HG02588 (cell line): ENCODE measurements around the gene PRMT2.

Source experiments
- ATAC-seq: cut with Tn5 transposase; IDR thresholded peaks from one replicate; pipeline ENCODE4 v1.9.1; 2021; ENCODE audit warnings: mild to moderate bottlenecking, moderate library complexity; ENCODE audit not compliant: unreplicated experiment

The PRMT2 gene

DNA sequence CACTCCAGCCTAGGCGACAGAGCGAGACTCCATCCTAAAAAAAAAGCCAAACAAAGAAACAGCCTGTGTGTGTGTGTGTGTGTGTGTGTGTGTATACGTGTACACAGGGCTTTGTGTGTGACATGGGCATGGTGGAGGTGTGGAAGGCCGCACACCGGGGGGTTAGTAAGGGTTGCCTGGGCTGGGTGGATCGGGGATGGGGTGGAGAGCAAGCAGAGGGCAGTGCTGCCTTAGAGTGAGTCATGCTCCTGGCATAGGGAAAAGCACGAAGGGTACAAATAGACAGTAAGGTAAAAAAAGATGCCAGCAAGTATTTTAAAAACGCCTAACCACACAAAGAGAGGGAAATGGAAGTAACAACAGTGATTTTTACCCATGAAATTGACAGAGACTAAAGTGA lies 6.2 kb downstream of the PRMT2 start:
- ATAC-seq: no peak

DNA sequence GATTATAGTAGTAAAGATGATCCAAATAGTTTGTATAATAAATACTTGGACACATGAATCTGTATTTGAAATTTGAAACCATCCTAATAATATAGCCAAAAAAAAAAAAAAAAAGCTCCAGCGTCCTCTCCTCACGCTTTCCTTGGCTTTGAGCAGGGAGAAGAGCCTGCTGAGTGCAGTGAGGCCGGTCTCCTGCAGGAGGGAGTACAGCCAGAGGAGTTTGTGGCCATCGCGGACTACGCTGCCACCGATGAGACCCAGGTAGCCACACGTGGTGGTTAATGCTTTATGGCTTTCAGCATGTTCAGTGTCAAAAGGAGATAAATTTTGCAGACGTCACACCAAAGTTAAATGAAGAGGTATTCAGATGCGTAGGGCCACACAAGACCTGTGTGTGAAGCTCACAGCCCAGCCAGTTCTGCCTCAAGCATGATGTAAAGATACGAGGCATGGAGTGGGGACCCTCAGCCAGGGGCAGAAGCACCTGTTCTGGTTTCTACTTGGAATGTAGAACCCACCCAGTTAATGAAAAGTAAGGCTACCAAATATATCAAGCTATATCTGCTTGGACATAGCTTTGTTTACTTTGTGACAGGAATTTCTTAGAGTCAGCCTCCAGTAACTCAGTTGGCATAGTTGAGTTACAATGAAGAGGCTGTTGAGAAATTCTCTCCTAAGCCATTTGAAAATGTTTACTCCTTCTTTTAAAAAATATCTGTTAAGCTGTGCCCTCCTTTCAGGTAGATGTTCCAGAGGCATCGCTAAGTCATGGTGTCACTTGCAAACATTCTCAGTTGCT lies 8.1 kb downstream of the PRMT2 start:
- no peak for ATAC-seq

DNA sequence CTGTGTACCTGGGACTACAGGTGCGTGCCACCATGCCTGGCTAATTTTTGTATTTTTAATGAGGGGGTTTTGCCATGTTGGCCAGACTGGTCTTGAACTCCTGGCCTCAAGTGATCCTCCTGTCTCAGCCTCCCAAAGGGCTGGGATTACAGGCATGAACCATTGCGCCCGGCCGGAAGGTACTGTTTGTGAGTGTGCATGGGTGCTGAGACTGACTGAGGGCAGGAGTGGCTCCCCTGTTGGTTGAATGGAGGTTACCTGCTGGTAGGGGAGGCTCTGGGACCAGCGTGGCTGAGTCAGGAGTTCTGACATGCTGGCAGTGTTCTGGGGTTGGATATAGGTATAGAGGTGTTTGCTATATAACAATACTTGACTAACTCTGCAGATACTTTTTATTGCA lies 10.4 kb downstream of the PRMT2 start:
- no peak for ATAC-seq

DNA sequence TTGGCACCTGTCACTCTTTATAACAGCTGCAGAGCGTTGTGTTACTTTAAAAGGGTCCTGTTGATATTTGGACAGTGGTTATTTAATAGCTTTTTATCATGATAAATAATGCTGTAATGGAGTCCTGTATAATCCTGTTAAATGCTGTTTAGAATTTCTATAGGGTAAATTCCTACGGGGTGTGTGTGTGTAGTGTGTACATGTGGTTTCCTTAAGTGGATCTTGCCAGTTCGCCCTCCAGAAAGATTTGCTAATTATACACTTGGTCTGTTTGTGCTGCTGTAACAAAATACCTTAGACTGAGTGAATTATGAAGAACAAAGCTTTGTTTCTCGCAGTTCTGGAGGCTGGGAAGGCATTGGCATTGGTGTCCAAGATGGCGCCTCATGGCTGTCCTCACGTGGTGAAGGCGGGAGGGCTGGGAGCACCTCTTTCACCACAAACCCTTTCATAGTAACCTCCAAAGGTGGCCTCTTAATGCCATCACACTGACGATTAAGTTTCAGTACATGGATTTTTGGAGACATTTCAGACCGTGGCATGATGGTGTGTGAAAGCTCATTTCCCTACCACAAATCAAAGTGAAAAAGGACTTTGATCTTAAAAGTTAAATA lies 11.2 kb downstream of the PRMT2 start:
- ATAC-seq: no peak

DNA sequence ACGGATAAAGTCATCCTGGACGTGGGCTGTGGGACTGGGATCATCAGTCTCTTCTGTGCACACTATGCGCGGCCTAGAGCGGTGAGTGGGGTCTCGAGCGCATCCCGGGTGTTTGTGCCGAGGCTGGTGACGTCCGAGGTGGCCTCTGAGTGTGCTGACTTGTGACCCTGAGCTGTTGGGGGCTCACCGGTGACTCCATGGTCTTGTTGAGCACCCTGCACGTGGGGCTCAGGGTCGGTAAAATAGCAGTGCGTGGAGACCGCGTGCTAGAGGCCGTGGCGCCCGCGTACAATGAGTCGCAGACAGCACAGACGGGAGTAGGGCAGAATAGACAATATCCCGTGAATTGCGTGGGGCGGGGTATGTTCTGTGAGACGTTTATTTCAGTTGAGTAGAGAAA lies 13.1 kb downstream of the PRMT2 start:
- no peak for ATAC-seq

DNA sequence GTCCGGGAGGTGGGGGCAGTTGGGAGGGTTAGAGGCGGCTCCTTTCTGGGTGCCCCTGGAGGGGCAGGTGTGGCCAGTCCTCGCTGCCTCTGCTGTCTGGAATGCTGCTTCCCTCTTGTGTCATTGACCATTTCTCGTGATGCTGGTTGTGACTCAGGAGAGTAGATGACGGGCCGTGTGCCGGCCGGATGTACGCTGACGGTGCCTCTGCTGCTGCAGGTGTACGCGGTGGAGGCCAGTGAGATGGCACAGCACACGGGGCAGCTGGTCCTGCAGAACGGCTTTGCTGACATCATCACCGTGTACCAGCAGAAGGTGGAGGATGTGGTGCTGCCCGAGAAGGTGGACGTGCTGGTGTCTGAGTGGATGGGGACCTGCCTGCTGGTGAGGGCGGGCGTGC lies 13.9 kb downstream of the PRMT2 start:
- no peak for ATAC-seq

DNA sequence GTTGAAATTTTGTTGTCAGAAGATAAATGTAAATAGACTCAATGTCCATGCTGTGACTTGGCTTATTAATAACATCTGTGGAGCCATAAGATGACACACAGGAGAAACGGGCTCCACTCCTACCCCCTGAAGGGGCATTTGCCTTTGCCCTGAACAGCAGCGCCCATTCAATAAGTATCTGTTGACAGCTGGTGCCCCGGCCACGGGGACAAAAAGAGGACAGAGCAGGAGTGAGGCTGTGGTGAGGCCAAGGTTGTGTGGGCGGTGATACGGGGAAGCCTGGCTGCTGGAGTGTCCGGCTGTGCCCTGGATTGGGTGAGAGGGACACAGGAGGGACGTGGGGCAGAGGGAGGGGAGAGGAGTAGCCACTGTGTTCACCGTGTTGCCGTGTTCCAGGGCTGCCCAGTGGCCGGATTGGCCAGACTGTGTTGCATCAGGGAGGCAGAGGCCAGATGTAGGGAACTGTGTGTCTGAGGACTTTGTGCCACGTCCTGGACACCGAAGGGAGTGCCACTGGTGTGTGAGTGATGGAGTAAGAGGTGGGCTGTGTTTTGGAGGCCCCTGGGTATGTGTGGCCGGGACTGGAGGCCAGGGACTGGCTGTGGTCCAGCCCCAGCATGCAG lies 15.1 kb downstream of the PRMT2 start:
- no peak for ATAC-seq

DNA sequence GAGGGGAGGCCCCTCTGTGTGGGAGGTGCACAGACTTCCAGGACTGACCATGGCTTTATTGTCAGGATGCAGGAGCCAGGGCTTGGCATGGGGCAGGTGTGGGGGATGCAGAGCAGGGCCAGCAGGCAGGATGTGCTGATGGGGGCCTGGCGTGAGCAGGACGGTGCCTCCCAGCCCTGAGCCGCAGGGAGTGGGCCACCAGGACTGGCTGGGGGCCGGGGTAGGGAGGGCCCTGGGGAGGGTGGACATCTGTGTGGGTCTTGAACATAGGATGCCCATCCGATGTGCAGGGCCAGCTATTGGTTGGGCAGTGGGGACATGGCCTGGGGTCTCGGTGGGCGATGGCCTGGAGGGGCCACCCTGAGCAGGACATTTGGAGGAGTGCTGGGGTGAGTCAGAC lies 15.6 kb downstream of the PRMT2 start:
- no peak for ATAC-seq

DNA sequence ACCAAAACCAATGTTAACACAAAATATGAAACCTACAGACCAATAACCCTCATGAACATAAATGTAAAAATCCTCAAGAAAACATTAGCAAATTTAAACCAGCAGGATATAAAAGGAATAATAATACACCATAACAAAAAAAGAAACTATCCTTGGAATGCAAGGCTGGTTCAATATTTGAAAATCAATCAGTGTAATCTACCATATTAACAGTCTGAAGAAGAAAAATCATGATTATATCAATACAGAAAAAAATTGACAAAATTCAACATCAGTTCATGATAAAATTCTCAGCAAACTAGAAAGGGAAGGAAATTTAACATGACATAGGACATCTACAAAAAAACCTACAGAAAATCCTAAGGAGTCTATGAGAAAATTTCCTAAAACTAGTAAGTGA lies 19.8 kb downstream of the PRMT2 start:
- ATAC-seq: no peak

DNA sequence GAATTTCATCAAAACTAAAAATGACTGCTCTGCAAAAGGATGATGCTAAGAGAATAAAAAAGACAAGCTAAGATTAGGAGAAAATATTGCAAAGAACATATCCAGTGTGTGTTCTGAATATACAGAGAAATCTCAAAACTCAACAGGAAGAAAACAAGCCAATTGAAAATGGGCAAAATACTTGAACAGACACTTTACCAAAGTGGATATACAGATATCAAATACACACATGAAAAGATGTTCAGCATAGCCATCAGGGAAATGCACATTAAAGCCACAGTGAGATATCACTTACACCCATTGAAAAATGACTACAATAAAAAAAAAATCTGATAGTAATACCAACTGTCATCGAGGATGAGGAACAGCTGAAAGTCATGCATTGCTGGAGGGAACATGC lies 21.3 kb downstream of the PRMT2 start:
- ATAC-seq: no peak

DNA sequence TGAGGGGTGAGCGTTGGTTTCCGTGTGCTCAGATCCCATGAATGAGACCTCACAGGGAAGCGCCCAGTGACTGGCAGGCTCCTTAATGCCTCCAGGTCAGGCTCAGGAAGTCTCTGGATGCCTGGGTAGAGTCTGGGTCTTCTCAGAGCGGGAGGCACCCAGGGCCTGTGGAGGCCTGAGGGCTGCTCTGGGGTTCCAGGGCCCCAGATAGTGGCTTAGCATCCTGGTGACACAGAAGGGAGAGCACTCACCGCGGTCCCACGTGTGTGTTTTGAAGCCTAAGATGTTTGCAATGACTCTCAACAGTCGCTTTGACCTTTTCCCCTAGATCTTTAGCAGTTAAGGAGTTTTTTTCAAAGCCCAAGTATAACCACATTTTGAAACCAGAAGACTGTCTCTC lies 25.0 kb downstream of the PRMT2 start:
- no peak for ATAC-seq

DNA sequence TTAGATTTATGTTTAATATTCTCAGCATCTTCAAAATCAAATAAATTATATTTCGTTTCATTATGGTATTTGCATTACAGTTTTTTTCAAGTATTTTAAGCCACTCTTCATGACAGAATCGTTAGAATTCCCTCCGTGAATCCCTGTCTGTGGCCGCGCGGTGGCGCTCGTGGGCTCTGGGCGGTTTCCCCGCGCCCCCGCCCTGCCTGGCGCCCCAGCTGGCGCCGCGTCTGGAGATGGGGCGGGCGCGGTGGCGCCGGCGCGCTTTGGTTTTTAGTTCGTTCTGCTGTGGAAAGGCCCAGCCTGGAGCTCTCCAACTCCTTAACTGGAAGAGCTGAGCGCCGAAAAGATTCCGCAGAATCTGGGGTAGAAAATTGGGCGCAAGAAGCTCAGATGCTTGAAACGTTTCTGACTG lies 25.7 kb downstream of the PRMT2 start:
- ATAC-seq: no peak

DNA sequence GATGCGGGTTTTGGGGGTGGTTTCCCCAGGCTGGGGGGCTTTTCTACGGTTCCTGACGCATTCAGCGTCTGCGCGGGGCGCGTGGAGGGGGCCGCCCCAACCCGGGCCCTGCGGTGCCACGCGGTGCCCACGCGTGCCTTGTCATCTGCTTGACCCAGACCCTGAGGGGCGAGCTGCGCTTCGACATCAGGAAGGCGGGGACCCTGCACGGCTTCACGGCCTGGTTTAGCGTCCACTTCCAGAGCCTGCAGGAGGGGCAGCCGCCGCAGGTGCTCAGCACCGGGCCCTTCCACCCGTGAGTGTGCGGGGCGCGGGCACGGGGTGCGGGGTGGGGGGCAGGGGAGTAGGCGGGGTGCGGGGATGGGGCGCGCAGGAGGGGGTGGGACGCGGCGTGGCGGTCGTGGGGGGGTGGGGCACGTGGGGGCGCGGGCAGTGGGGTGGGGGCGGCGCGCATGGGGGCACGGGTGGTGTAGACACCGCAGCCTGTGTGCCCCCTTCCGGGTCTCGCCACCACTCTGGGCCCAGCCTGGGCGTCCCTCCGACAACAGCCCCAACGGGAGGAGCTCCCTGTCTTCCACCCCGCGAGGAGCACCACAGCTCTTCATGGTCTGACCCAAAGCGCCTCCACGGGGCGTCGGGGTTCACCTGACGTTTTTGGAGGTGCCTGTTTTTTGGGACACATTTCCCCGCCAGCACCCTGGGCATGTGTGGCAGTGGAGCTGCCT lies 26.3 kb downstream of the PRMT2 start:
- ATAC-seq: no peak

DNA sequence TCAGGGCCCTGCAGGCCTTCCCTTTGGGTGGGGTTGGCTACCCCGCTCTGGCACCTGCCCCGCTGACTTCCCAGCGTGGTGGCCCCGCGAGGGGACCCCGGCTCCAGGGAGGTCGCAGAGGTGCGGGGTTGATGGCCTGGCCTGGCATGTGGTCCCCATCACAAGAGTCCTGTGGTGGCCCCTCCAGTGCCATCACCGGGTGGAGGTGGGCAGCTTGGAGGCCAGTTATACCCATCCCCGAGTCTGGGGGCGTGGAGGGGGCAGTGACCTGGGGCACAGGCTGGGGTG lies 26.8 kb downstream of the PRMT2 start:
- no peak for ATAC-seq

DNA sequence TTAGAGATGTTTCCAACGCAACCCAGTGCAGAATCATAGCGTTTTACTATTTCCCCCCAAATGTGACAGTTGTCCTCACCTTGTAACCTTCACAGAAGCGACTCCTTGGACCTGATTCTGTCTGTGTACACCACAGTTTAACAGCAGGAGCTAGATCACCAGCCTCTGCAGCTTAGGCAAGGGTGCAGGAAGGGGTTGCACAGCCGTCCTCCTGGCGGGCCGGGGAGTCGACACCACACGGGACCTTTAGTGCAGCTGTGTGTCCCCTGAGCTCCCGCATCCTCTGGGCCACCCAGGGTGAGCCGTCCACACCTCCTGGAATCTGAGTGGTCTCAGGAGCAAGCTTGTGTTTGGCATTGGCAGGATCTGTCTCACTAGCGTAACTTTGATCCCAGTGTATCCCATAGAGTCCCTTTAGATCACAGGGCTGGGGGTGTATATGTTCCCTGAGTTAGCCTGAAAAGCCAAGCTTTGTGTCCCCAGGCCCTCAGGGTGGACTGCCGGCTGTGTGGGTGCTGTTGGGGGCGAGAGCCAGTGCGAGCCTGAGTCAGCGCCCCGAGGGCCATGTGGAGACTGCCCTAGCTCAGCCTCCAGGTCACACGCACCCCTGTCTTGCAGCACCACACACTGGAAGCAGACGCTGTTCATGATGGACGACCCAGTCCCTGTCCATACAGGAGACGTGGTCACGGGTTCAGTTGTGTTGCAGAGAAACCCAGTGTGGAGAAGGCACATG lies 27.5 kb downstream of the PRMT2 start:
- no peak for ATAC-seq

DNA sequence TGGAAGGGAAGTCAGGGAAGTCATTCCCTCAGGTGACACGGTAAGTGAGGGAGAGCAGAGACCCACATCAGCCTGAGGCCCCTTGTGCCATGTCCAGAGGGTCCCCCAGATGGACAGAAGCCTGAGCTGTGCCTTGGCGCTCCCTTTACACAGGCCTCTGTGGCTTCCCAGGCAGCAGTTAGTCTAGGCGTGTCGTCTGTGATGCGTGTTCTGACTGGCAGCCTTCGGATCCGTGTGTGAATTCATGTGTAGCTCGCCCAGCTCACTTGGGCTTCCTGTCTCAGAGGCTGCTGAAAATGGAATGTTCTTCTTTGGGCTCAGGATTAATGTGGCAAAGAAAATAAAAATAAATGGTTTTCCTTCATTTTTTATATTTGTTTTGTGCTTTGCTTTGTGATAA lies 28.3 kb downstream of the PRMT2 start:
- no peak for ATAC-seq

DNA sequence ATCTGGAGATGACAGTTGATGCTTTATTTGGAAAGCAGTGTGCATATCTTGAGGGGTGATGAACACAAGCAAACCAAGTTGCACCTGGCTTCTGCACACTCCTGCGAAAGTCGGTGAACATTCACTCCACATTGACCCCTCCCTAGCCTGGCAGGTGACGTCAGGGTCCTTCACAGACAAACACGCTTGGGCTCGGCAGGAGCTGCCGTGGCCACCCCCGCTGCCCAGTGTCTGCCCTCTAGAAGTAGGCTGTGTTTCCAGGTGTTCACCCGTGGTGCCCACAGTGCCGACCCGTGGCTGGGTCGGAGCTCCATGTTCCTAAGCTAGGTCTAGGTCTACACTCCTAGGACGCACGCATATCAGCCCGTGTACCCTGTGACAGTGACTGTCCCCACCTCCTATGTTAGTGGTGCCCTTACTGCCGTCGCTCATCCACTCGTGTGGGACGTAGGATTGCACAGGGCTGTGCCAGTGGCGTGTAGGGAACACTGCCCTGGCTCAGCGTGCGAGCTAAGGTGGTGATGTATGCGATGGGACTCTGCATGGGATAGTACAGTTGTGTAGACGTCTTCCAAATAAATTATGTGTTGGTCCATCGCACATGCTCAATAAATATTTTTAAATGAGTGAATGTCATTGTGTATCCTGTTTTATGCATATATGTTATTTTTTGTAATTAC lies 29.0 kb downstream of the PRMT2 start:
- ATAC-seq: no peak

DNA sequence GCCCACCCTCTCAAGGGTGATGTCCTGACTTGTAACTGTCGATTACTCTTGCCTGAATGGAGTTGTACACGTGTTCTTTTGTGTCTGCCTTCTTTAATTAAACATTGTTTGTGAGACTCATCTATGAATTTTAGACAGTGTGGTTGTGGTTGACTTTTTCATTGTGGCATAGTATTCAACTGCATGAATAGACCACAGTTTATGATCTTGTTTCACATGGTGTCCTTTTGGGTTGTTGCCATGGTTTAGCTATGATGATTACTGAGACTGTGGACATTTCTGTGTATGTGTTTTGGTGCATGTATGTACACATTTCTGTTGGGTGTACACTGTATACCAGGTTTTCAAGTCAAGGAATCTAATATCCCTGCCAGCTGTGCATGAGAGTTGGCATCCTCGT lies 30.1 kb downstream of the PRMT2 start:
- ATAC-seq: no peak

DNA sequence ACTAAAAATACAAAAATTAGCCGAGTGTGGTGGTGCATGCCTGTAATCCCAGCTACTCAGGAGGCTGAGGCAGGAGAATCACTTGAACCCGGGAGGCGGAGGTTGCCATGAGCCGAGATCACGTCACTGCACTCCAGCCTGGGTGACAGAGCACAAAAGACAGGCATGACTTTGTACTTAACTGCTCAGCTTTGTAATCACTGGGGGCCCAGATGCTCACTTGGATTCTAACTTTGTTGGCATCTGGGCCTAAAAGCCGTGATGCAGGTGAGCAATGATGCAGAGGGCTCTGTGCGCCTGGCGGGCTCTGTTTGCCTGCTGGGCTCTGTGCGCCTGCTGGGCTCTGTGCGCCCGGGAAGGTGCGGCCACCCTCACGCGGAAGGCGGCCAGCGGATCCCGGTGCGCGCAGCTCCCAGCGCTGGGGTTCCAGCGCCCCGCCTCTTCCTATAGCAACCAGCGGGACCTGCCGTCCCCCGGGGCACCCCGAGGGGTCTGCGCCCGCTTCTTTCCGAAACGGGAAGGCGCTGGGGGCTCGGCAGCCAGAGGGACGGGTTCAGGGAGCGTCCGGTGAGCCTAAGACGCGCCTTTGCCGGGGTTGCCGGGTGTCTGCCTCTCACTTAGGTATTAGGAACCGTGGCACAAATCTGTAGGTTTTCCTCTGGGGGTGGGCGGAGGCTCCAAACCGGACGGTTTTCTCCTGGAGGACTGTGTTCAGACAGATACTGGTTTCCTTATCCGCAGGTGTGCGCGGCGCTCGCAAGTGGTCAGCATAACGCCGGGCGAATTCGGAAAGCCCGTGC lies 31.7 kb downstream of the PRMT2 start:
- ATAC-seq: no peak
